Neural progenitor cell (in vitro differentiated cells): ENCODE data around the gene TOX2.

Source experiments
- EZH2 ChIP-seq: fragments of 200-600 bp; sonication (generic); IDR thresholded peaks from 2 replicates; pipeline ENCODE4 v1.6.1; 2017; ENCODE audit warnings: antibody characterized with exemption, mild to moderate bottlenecking, moderate library complexity
- TF ChIP-seq, protein P1 (sequence below): fragments of 200-600 bp; sonication (generic); IDR thresholded peaks from 2 replicates; pipeline ENCODE4 v1.5.1; 2017; ENCODE audit warnings: antibody characterized with exemption, mild to moderate bottlenecking

- TF ChIP-seq, protein P1, sequence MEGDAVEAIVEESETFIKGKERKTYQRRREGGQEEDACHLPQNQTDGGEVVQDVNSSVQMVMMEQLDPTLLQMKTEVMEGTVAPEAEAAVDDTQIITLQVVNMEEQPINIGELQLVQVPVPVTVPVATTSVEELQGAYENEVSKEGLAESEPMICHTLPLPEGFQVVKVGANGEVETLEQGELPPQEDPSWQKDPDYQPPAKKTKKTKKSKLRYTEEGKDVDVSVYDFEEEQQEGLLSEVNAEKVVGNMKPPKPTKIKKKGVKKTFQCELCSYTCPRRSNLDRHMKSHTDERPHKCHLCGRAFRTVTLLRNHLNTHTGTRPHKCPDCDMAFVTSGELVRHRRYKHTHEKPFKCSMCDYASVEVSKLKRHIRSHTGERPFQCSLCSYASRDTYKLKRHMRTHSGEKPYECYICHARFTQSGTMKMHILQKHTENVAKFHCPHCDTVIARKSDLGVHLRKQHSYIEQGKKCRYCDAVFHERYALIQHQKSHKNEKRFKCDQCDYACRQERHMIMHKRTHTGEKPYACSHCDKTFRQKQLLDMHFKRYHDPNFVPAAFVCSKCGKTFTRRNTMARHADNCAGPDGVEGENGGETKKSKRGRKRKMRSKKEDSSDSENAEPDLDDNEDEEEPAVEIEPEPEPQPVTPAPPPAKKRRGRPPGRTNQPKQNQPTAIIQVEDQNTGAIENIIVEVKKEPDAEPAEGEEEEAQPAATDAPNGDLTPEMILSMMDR, result no peak
- TF ChIP-seq EZH2, result no peak
These were observed 157.0 kb downstream of the TOX2 start for GRCh38 chr20:44071526-44072111.
